ENCODE measurements around the gene PPARD. TPM values are rescaled to one million over a fixed set of nuclear protein-coding genes. Genes with fewer than 3 reads are reported as not detected.

Gene PPARD
- total and polyA plus RNA-seq, 2 of the 13 experiments (the other 11 are each of a cell fraction or from before 2014, with no cell fraction given) = 6.1 to 13.3 TPM

GRCh38 chr6:35452183-35453090 lies 110.1 kb downstream of the PPARD start, which contains the start of gene FANCE (continued):
- TF ChIP-seq ZBTB49 (CRISPR knock-in tag; IDR thresholded peaks at IDR 0.05; ENCODE audit: borderline replicate concordance) (no peak), ZNF234 (CRISPR knock-in tag; conservative IDR thresholded peaks at IDR 0.05) (0 out of 2 replicates have a peak, but pooled peaks have one; percentile 79), PHF8 (CRISPR knock-in tag; IDR thresholded peaks at IDR 0.05) (peak; percentile 79), RBM22 (optimal IDR thresholded peaks at IDR 0.05; ENCODE audit: low read length) (no peak), NBN (conservative IDR thresholded peaks at IDR 0.05) (no peak), ZMYM3 (CRISPR knock-in tag; IDR thresholded peaks at IDR 0.05) (peak; percentile 38; the same call in 1 of the 2 replicates), HNRNPLL (IDR thresholded peaks at IDR 0.05; ENCODE audit: low read depth, low read length, poor library complexity, severe bottlenecking) (peak; percentile 81), ZSCAN29 (CRISPR knock-in tag; conservative IDR thresholded peaks at IDR 0.05) (no peak), PHB2 (IDR thresholded peaks at IDR 0.05; ENCODE audit: partially characterized antibody) (no peak), ZNF775 (CRISPR knock-in tag; IDR thresholded peaks at IDR 0.05; ENCODE audit: borderline replicate concordance) (no peak), ZNF292 (CRISPR knock-in tag; IDR thresholded peaks at IDR 0.05; ENCODE audit: borderline replicate concordance, low read depth) (no peak), ZBTB46 (CRISPR knock-in tag; IDR thresholded peaks at IDR 0.05; ENCODE audit: borderline replicate concordance) (no peak), ZNF713 (CRISPR knock-in tag; IDR thresholded peaks at IDR 0.05) (0 out of 2 replicates have a peak, but pooled peaks have one; percentile 61), ZNF251 (CRISPR knock-in tag; IDR thresholded peaks at IDR 0.05) (no peak), ZNF839 (CRISPR knock-in tag; IDR thresholded peaks at IDR 0.05; ENCODE audit: borderline replicate concordance) (0 out of 2 replicates have a peak, but pooled peaks have one; percentile 52), ZNF407 (CRISPR knock-in tag; IDR thresholded peaks at IDR 0.05; ENCODE audit: not compliant biosample characterization) (no peak)

Measured in HepG2 (cell line).